H1 (cell line): Measurements from ENCODE around the gene DYRK1A. TPM values are rescaled to one million over a fixed set of nuclear protein-coding genes. Genes with fewer than 3 reads are reported as not detected.

ENCODE experiments used
- BRCA1 ChIP-seq: IDR thresholded peaks from 2 replicates; pipeline ENCODE4 v1.6.1; 2012; ENCODE audit warnings: low read depth, low read length, improper control_type of control experiment
- JUND ChIP-seq: IDR thresholded peaks from 2 replicates; pipeline ENCODE4 v1.6.1; 2011; ENCODE audit warnings: mild to moderate bottlenecking, improper control_type of control experiment, low read length
- KDM4A ChIP-seq: IDR thresholded peaks from one replicate; pipeline ENCODE4 v1.7.1; 2012; ENCODE audit warnings: low read depth, mild to moderate bottlenecking, moderate library complexity, low read length, inconsistent platforms; ENCODE audit not compliant: severe bottlenecking
- NANOG ChIP-seq: IDR thresholded peaks from 2 replicates; pipeline ENCODE4 v1.6.1; 2011; ENCODE audit warnings: low read length, low read depth, mild to moderate bottlenecking, inconsistent platforms; ENCODE audit not compliant: insufficient read depth, poor library complexity, severe bottlenecking
- RAD21 ChIP-seq, 2 experiments: IDR thresholded peaks in 1 of 2; conservative IDR thresholded peaks in 1 of 2; 2 replicates each; pipeline ENCODE4 v1.6.1; 2011; ENCODE audit warnings: low read depth in 2 of 2, low read length in 2 of 2, improper control_type of control experiment in 1 of 2, inconsistent platforms in 1 of 2, mild to moderate bottlenecking in 1 of 2, moderate library complexity in 1 of 2
- polyA plus RNA-seq, 7 experiments: library from polyadenylated mRNA; depleted of rRNA in 3 of 7; stranded (reverse) in 5 of 7; unstranded in 2 of 7; fragments of >200 nt in 5 of 7; fragments of 200-250 nt in 2 of 7; gene quantifications; 1 replicate in 5 of 7; 2 replicates in 1 of 7; 4 replicates in 1 of 7; pipeline versions ENCODE4 v1.2.1 to v1.2.3, GENCODE V29; 2011 to 2013; ENCODE audit warnings: missing spikeins in 2 of 7, mixed read lengths in 2 of 7
- total RNA-seq: library from RNA; stranded (reverse); fragmentation: NEBNext Ultra II Directional; extraction: Animal tissue kit (Norgen Biotek cat#: 25700); gene quantifications from 2 replicates; pipeline ENCODE4 v1.2.1, GENCODE V29; 2021

The DYRK1A gene
- total and polyA plus RNA-seq, 2 of the 8 experiments (the other 6 are each of a cell fraction or from before 2014, with no cell fraction given): 61.1 to 62.2 TPM

DNA sequence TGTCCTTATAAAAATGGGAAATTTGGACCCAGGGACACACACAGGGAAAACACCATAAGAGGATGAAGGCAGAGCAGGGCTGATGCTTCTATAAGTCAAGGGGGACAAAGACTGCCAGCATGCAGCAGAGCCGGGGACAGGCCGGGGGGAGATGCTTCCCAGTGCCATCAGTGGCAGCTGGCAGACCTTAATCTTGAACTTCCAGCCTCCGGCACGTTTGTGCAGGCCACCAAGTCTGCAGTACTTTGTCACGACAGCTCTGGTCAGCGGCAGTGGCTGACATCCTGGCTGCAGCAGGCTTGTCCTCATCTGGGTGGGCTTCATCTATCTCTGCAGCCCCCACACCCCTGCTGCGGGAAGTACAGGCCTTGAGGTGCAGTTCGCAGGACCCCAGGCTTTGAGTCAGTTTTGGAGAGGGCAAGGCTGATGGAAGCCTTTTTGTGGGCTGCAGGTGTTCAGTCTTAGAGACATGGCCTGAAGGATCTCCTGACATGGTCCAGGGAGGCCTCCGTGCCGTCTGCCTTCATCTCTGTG, 186.0 kb downstream of the DYRK1A start (continued):
- TF ChIP-seq RAD21 (IDR thresholded peaks at IDR 0.05 in 1 of 2, conservative IDR thresholded peaks at IDR 0.05 in 1 of 2; ENCODE audit: low read depth in 2 of 2, low read length in 2 of 2) (no peak), BRCA1 (no peak), NANOG (no peak), KDM4A (no peak), JUND (no peak)
